ENCODE measurements around the gene TCFL5. TPM values are rescaled to one million over a fixed set of nuclear protein-coding genes. Genes with fewer than 3 reads are reported as not detected.
A peak's percentile ranks its signal among the peaks of the same experiment; 100 is the strongest.

TCFL5 gene
- total RNA-seq, 4 donors from 2014 or later, result 9.0 to 20.3 (median 12.7) TPM

DNA sequence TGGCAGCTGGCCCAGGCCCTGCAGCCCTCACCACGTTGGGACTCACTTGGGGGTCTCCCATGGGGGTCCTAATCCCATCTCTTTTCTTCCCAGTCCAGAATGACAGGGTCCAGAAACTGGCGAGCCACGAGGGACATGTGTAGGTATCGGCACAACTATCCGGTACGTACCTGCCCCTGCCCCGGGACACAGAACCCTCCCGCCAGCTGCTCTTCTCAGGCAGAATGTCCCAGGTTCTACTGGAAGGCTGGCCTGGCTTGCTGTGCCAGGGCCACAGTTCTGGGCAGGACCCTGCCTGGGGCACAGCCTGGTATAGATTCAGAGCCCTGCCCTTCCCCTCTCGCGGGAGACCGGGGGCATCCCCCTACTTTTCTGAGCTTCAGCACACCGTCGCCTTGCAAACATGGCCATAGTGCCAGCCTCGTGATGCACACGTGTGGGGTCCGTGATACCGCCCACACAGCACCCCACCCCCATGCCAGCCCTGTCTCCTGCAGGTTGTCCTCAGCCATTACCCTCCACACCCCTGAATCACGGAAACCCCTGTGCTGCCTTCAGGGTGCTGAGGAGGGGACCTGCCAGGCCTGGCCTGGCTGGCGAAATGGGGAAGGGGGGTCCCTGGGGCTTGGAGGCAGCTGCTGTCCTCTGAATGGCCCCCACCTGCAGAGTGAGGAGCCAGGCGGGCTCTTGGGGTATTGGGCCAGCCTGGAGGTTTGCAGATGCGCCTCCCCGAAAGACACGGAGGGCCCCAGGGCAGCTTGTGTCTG is 54.0 kb downstream of the TCFL5 start:
- no peak for DNase-seq (ENCODE audit: low spot score in 2 of 2)
- H3K4me1 ChIP-seq, result peaks cover 39% of the 10 kb centered on the region
- no peaks in the 10 kb centered on the region for H3K27me3 ChIP-seq
- H3K27ac ChIP-seq, result no peak overlapping the region
- peaks cover 46% of the 10 kb centered on the region for H3K36me3 ChIP-seq
- no peak for TF ChIP-seq POLR2A (IDR thresholded peaks at IDR 0.05)
- TF ChIP-seq, protein P1, sequence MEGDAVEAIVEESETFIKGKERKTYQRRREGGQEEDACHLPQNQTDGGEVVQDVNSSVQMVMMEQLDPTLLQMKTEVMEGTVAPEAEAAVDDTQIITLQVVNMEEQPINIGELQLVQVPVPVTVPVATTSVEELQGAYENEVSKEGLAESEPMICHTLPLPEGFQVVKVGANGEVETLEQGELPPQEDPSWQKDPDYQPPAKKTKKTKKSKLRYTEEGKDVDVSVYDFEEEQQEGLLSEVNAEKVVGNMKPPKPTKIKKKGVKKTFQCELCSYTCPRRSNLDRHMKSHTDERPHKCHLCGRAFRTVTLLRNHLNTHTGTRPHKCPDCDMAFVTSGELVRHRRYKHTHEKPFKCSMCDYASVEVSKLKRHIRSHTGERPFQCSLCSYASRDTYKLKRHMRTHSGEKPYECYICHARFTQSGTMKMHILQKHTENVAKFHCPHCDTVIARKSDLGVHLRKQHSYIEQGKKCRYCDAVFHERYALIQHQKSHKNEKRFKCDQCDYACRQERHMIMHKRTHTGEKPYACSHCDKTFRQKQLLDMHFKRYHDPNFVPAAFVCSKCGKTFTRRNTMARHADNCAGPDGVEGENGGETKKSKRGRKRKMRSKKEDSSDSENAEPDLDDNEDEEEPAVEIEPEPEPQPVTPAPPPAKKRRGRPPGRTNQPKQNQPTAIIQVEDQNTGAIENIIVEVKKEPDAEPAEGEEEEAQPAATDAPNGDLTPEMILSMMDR (IDR thresholded peaks at IDR 0.05), result no peak
- no peak for TF ChIP-seq EP300 (IDR thresholded peaks at IDR 0.05)
- TF ChIP-seq POLR2AphosphoS5 (IDR thresholded peaks at IDR 0.05), result no peak
- H3K4me3 ChIP-seq, result no peak overlapping the region
- no peaks in the 10 kb centered on the region for H3K9me3 ChIP-seq
- WGBS, result 85% methylated on average over 18 of the region's 23 CpGs

DNA sequence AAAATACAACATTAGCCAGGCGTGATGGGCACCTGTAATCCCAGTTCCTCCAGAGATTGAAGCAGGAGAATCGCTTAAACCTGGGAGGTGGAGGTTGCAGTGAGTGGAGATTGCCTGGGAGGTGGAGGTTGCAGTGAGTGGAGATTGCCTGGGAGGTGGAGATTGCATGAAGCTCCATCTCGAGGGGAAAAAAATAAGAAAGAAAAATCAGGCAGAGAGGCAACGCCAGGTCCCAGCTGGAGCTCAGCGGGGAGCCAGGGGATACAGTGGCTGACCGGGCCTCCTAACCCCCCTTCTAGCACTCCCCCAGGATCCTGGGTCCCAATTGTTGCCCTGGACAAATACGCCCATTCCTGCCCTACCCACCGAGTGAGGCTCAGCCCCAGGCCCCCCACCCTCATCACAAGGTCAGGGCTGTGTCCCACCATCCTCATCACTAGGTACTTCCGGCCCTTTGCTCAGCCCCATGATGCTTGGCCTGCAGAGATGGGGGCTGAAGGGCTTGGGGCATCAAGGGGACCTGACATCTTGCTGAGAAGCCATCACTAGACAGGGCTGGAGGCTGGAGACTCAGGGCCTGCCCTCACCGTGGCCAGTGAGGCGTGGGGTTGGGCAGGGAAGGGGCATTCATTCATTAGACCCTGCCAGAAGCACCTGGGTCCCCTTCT is 55.1 kb downstream of the TCFL5 start:
- WGBS, result 82% methylated on average over 11 of the region's 11 CpGs
- Histone ChIP-seq H3K4me1 (peaks cover 42% of the 10 kb centered on the region), H3K36me3 (peaks cover 37% of the 10 kb centered on the region), H3K27me3 (no peaks in the 10 kb centered on the region), H3K27ac (peak overlapping the region; percentile 13), H3K9me3 (no peaks in the 10 kb centered on the region), H3K4me3 (peak overlapping the region; percentile 100)
- DNase-seq (ENCODE audit: low spot score in 2 of 2), result no peak
- TF ChIP-seq, protein P1 (IDR thresholded peaks at IDR 0.05), result no peak
- no peak for TF ChIP-seq POLR2A (IDR thresholded peaks at IDR 0.05)
- no peak for TF ChIP-seq POLR2AphosphoS5 (IDR thresholded peaks at IDR 0.05)
- no peak for TF ChIP-seq EP300 (IDR thresholded peaks at IDR 0.05)

DNA sequence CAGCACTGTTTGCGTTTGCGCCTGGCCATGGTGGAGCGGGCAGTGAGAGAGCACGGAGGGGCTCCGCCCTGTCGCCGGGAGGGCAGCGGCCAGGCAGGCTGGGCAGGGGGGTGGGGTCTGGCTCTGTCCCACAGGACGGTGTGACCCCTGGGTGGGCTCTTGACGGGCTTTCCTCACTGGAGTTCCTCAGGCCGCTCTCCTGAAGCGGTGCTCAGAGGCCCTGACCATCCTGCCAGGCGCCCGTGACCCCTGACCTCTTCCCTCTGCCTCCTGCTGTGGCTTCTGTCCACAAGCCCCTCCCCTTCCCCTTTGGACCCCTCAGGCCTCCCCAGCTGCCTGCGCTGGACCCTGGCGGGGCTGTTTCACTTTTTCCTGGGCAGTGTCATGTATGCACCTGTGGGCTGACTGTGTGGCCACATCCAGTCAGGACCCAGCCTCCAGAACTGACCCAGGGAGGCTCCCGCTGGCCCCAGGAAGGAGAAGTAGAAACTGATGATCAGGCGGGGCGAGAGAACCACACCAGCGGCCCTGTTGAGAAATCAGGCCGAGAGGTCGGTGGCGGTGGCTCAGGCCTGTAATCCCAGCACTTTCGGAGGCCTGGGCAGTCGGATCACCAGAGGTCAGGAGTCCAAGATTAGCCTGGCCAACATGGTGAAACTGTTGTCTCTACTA is 55.8 kb downstream of the TCFL5 start:
- no peaks in the 10 kb centered on the region for H3K9me3 ChIP-seq
- H3K4me3 ChIP-seq, result peak overlapping the region; percentile 100
- no peak for TF ChIP-seq EP300 (IDR thresholded peaks at IDR 0.05)
- TF ChIP-seq, protein P1 (IDR thresholded peaks at IDR 0.05), result no peak
- TF ChIP-seq POLR2A (IDR thresholded peaks at IDR 0.05), result no peak
- no peak for TF ChIP-seq POLR2AphosphoS5 (IDR thresholded peaks at IDR 0.05)
- H3K4me1 ChIP-seq, result peaks cover 42% of the 10 kb centered on the region
- DNase-seq (ENCODE audit: low spot score in 2 of 2), result no peak
- H3K36me3 ChIP-seq, result peaks cover 37% of the 10 kb centered on the region
- H3K27me3 ChIP-seq, result no peaks in the 10 kb centered on the region
- peak overlapping the region; percentile 88 for H3K27ac ChIP-seq
- 30% methylated on average over 23 of the region's 25 CpGs for WGBS

DNA sequence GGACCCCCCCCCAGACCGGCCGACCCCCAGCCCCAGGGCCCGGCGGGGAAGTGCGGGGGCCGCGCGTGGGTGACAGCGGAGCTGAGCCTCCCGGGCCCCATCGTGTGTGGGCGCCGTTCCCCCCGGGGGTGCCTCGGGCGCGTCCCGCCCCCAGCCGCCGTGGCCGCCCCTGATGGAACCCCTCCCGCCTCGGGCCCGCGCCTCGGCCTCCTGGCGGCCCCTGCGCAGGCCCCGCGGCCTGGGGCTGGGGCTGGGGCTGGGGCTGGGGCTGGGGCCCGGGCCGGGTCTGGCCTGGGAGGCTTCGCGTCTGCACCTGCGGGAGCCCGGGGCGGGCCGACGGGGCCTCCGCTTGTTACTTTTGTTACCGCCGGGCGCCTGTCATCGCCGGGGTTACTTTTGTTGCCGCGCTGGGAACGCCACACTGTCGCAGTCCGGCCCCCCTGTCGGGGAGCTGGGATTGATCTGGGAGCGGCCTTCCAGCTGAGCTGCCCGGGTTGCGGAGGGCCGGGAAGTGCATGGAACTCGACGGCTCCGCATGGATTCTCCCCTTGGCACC is 56.4 kb downstream of the TCFL5 start:
- no peak for DNase-seq (ENCODE audit: low spot score in 2 of 2)
- Histone ChIP-seq H3K27ac (peak overlapping the region; percentile 88), H3K27me3 (no peaks in the 10 kb centered on the region), H3K4me1 (peaks cover 42% of the 10 kb centered on the region), H3K36me3 (peaks cover 37% of the 10 kb centered on the region), H3K4me3 (peak overlapping the region; percentile 100), H3K9me3 (no peaks in the 10 kb centered on the region)
- 0% methylated on average over 1 of the region's 58 CpGs for WGBS
- no peak for TF ChIP-seq EP300 (IDR thresholded peaks at IDR 0.05)
- no peak for TF ChIP-seq POLR2A (IDR thresholded peaks at IDR 0.05)
- TF ChIP-seq, protein P1 (IDR thresholded peaks at IDR 0.05), result no peak
- TF ChIP-seq POLR2AphosphoS5 (IDR thresholded peaks at IDR 0.05), result no peak
